GM12891 (cell line): ENCODE measurements around the gene ANKRD63.

ENCODE experiments used
- PAX5 ChIP-seq: IDR thresholded peaks from 2 replicates; pipeline ENCODE4 v1.6.1; 2011; ENCODE audit warnings: low read length, moderate library complexity, mild to moderate bottlenecking; ENCODE audit not compliant: insufficient read depth, severe bottlenecking
- POLR2A ChIP-seq: IDR thresholded peaks from 2 replicates; pipeline ENCODE4 v1.6.1; 2011; ENCODE audit warnings: low read depth, low read length, control low read depth
- POLR2AphosphoS5 ChIP-seq: IDR thresholded peaks from 2 replicates; pipeline ENCODE4 v1.6.1; 2011; ENCODE audit warnings: low read depth, low read length, control low read depth
- POU2F2 ChIP-seq: IDR thresholded peaks from 2 replicates; pipeline ENCODE4 v1.6.1; 2011; ENCODE audit warnings: low read depth, mild to moderate bottlenecking, control low read depth, low read length, moderate library complexity
- SPI1 ChIP-seq: IDR thresholded peaks from 2 replicates; pipeline ENCODE4 v1.6.1; 2011; ENCODE audit warnings: low read depth, low read length, control low read depth
- TAF1 ChIP-seq: IDR thresholded peaks from 2 replicates; pipeline ENCODE4 v1.6.1; 2011; ENCODE audit warnings: low read depth, low read length, control low read depth

GRCh38 chr15:40270246-40270995, 12.4 kb downstream of the ANKRD63 start:
- TF ChIP-seq TAF1: no peak
- no peak for TF ChIP-seq POLR2A
- no peak for TF ChIP-seq POLR2AphosphoS5
- no peak for TF ChIP-seq PAX5
- no peak for TF ChIP-seq SPI1
- no peak for TF ChIP-seq POU2F2
